Fibroblast of skin of left quadriceps (primary cell): ENCODE measurements around the gene ZEB2.
A peak's percentile ranks its signal among the peaks of the same experiment; 100 is the strongest.

ENCODE experiments used
- DNase-seq, 2 experiments: peaks; one replicate each; pipeline ENCODE4 v3.0.0-alpha.2; 2013; ENCODE audit warnings: low read depth in 2 of 2

ZEB2 gene

DNA sequence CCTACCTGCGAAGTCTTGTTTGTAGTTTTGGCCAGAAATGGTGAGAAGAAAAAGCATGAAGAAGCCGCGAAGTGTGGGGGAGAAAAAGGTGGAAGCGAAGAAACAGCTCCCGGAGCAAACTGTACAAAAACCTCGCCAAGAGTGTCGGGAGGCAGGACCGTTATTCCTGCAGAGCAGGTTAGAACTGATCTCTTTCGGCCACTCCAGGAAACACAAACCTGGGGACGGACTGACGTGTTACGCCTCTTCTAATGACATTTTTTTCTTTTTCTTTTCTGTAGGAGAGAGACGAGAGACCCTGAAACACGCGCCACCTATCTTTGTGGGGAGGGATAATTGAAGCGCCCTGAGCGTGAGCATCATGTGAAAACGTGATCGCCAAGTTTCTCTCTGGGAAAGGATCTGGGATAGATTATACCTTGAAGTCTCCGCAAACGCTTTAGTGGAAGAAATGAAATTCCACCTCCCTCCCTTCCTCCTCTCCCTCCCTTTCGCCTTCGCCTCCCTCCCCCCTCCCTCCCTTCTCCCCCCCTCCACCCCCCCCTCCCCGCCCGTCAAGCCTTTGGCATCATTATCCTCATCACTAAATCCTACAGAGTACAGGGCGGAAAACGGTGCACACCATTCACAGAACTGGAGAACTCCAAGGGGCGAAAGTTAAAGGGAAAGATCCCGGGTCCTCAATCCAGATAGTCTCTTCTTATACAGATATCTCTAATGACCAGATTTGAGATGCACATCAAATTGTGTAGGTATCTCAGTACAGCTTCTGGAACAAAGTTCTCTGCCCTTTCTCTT, at the start of gene ZEB2:
Gene ZEB2 (minus strand): TSS at position 186 of the 798 bp plus-strand sequence. CDS start 2,769 bp downstream, outside the sequence.
- peak; percentile 92 to 93 for DNase-seq

DNA sequence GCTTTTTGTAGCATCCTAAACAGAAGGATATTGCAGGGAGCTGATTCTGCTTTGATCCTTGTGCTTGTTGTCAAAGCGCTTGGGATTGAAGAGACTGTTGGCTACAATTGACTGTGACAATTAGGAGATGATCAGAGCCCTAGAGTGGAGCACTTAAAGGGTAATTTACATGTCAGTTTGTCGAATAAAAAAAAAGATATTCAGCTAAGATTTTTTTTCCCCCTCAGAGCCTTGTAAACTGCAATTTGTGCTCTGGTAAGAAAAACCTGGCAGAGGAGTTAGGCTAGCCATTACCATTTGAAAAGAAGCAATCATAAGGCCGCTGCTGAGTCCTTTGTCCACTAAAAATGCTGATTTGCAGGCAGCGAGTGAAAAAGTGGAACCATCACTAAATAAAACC, 47.8 kb upstream of the ZEB2 start:
- DNase-seq = no peak

DNA sequence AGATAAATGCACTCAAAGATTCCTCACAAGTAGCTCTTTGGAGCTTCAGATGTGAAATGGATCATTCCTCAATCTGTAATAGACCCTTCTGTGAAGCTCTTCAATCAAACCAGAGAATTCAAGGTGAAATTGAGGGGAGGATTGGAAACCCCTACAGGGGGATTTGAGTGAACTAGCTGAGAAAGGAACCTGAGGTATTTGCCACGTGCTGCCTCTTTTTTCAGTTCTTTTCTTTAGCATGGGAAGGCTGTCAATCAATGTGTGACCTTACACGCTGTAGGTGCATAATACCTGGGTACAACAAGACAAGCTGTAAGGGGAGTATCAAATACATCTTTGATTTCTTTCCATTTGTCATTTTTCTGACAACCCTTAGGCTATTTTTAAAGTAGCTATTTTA, 46.5 kb upstream of the ZEB2 start:
- no peak for DNase-seq

GRCh38 chr2:144560251-144560650, 40.3 kb upstream of the ZEB2 start:
- no peak for DNase-seq

- DNase-seq = no peak
Observed at GRCh38 chr2:144559681-144560080, 39.8 kb upstream of the ZEB2 start.

- DNase-seq = no peak
Observed at GRCh38 chr2:144559242-144559641, 39.3 kb upstream of the ZEB2 start.

- DNase-seq = no peak
Observed at GRCh38 chr2:144554492-144555210, 34.7 kb upstream of the ZEB2 start.

DNA sequence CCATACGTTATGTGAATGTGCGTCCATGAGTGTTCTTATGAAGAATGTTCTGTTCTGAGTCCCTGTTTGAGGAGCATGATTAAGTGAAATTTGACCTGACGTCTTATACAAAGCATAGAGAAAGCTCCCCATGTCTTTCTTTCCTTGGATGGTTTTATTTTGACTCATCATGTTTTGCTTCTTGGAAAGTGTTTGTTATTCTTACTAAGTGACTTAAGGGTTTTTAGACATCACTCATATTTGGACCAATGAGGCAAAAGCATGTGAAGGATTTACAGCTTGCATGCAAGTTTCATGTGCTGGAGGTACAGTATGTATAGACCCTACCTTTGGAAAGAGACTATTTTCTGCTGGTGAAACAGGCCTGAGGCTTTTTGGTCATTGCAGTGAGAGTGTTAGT, 33.5 kb upstream of the ZEB2 start:
- DNase-seq = peak; percentile 78 to 81

- no peak for DNase-seq
Observed at GRCh38 chr2:144552821-144553220, 32.9 kb upstream of the ZEB2 start.

DNA sequence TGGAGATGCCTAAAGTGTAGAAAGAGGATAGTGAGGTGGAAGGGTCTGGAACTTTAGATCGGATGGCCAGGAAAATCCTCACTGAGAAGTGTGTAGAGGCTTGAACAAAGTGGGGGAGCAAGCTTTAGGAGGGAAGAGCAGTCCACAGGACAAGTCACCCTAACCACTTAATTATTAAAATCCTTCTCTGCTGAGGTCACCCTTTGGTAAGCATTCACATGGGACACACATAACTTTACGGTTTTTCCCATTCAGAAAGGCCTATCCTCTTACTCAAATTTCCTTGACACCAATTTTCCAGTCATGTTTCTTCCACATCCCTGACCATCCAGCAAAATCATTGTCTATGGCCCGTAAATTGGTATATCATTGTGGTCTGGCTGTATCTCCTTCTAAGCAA, 31.0 kb upstream of the ZEB2 start:
- DNase-seq = no peak

DNA sequence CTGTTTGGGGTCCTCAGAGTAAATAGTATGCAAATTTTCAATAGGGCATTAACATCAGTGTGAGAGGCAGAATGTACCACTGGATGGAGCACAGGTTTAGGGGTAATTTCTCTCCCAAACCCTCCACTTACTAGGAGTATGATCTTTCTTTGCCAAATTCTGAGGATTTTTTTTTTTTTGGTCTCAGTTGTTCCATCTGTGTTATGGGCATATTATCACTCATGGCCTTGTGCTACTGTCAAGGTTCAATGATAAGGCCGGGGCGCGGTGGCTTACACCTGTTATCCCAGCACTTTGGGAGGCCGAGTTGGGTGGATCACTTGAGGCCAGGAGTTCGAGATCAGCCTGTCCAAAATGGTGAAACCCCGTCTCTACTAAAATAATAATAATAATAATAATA, 30.2 kb upstream of the ZEB2 start:
- DNase-seq = no peak

DNA sequence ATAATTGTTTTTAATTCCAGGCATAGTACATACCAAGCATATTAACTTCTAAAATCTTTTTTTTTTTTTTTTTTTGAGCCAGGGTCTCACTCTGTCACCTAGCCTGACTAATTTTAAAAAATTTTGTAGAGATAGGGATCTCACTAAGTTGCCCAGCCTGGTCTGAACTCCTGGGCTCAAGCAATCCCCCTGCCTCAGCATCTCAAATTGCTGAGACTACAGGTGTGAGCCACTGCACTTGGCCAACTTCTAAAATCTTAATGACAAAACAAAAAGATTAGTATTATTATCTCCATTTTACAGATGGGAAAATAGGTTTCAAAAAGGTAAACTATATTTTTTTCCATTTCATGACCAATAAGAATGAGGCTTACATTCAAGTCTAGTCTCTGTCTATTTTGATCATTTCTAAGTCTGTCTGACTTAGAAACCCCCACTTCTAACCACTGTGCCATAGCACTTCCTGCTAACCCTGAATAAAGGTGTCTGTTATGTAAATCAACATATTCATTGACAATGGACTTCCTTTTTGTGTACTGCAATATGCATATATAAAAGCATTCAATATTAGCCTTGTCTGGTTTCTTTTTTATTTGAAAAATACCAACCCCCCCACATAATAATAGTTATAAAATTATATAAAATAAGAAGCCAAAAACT, 28.7 kb upstream of the ZEB2 start:
- DNase-seq = no peak

- no peak for DNase-seq
Observed at GRCh38 chr2:144548088-144548487, 28.2 kb upstream of the ZEB2 start.

- no peak for DNase-seq
Observed at GRCh38 chr2:144547494-144547893, 27.6 kb upstream of the ZEB2 start.

GRCh38 chr2:144546933-144547332, 27.0 kb upstream of the ZEB2 start:
- peak; percentile 33 to 37 for DNase-seq

- no peak for DNase-seq
Observed at GRCh38 chr2:144545787-144546186, 25.9 kb upstream of the ZEB2 start.

DNA sequence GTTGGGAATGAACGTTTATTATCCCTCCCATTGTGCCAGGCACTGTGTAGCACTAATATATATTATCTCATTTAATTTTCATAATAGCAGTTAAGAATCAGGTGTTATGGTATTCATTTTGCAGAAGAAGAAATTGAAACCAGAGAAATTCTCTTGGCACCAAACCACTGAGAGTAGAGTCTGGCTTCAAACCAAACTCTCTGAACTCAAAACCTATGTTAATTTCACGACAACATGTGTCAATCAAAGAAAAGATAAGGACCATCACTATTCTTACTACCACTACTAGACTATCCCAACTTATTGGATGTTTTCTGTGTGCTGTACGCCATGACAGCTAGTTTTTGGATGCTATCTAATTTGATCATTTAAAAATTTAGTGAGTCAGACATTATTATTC, 24.1 kb upstream of the ZEB2 start:
- DNase-seq = no peak

DNA sequence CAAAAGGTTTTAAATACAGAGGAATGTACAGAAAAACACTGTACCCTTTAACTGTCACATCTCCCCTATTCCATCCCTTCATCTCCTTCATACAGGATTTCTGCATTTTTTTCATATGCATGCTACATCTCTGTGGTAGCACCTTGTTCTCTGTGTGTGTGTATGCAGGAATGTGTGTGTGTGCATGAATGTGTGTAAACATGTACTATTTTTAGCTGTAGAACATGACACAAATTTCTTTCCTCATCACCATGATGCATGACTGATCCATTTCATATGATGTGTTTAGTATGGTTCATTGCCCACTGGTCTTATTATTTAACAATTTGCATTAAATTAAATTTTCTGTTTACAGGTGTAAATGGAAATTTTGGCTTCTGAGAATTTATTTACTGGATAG, 21.5 kb upstream of the ZEB2 start:
- no peak for DNase-seq

DNA sequence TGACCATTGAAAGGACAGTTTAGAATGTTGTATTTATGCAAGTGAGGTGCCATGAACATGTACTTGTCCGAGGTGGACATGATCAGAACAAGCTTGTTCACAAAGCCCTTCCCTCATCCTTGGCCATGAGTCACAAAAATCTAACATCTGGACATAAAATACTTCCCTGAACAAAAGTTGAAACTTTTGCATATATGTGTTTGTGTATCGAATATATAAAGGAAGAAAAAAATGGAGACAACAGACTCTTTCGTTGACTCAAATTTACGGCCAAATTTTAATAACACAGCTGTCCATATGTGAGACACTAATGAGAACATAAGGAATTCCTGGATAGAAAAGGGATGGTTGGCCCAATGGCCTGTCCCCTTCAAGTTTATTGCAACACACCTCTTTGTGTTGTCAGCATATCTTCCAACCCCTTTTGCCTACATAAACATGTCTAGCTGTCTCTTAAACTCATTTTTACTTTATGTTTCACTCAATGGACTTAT, 19.4 kb upstream of the ZEB2 start:
- DNase-seq = no peak

DNA sequence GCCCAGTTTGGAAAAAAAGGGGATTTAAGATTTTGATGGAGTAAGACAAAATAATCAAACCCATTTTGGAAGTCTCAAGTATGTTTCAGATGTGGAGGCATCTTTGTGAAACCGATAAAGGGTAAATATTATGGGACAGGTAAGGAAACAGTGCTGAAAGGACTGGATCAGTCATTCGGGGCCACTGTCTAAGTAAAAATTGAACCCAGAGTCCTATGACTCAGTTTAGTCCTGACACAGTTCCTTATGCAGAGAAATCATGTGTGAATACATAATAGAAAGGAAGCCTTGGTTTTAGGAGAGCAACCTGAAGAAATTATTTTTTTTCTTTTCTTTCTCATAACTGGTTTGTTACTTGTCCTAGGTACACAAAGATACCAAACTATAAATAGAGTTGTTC, 15.4 kb upstream of the ZEB2 start:
- no peak for DNase-seq

DNA sequence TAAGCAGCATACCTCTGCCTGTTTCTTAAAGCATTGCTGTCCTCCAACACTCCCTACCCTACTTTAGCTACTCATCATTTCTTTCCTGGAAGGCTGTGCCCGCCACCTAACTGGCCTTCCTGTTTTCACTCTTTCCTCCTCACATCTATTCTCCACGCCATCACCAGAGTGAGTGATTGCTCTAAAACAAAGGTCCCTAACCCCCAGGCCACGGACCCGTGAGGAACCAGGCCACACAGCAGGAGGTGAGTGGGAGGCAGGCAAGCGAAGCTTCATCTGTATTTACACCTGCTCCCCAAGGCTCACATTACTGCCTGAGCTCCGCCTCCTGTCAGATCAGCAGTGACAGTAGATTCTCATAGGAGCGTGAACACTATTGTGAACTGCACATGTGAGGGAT, 13.3 kb upstream of the ZEB2 start:
- no peak for DNase-seq

DNA sequence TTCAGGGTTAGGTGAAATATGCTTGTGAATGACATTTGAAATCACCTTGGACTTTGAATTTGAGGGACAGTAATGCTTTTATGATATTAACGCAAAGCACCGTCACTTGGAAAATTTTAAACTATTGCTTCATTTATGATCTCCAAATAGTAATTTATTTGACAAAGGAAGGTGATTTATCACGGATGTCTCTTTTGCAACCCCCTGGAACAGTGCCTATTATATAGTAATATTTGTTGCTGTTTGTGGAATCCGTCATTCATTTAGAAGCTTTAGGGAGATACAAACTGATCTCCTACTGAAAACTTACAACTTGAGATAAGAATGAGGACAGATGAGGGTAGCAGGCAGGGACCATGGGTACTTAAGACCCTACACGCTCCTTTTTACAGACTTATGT, 10.7 kb upstream of the ZEB2 start:
- no peak for DNase-seq

DNA sequence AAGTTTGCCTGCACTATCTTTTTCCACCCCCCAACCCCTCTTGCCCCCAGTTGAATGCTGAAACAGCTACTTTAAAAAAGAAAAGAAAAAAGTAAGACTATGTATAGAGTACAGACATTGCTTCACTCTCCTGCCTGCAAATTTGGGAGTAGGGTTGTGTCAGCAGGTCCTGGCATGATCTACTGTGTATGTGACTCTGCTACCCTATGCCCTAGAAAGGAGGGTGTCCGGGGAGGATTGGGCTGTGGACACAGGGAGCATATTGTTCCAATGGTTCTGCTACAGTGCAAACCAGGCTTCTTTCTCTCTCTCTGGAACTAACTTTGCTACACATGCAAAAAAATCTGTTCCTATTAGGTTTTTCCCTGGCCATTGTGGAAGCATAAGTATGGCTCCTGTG, 9.9 kb upstream of the ZEB2 start:
- DNase-seq = no peak
